Suprapubic skin (tissue), 4 donors: ENCODE measurements around the gene PPP1R14C. TPM values are rescaled to one million over a fixed set of nuclear protein-coding genes. Genes with fewer than 3 reads are reported as not detected.

Experiments used
- DNase-seq, 2 donors: peaks; one replicate each; pipeline ENCODE4 v3.0.0-alpha.2; 2019; ENCODE audit warnings: low spot score in 2 of 2
- H3K27ac ChIP-seq: fragments of 200-600 bp; sonication (generic); one replicate; pipeline ENCODE4 v1.5.1; 2019
- H3K27me3 ChIP-seq: fragments of 200-600 bp; sonication (generic); one replicate; pipeline ENCODE4 v1.5.1; 2019
- H3K36me3 ChIP-seq: fragments of 200-600 bp; sonication (generic); one replicate; pipeline ENCODE4 v1.5.1; 2019
- H3K4me1 ChIP-seq: fragments of 200-600 bp; sonication (generic); one replicate; pipeline ENCODE4 v1.5.1; 2019
- H3K4me3 ChIP-seq: fragments of 200-600 bp; sonication (generic); one replicate; pipeline ENCODE4 v1.5.1; 2019; ENCODE audit warnings: mild to moderate bottlenecking
- H3K9me3 ChIP-seq: fragments of 200-600 bp; sonication (generic); one replicate; pipeline ENCODE4 v1.5.1; 2019
- EP300 ChIP-seq: sonication (generic); formaldehyde crosslinking; IDR thresholded peaks from one replicate; pipeline ENCODE4 v1.6.1; 2017; ENCODE audit warnings: antibody characterized with exemption
- POLR2A ChIP-seq, 2 donors: fragments of 450-650 bp; IDR thresholded peaks; one replicate each; pipeline ENCODE4 v1.6.1; 2017; ENCODE audit warnings: antibody characterized with exemption in 2 of 2, mild to moderate bottlenecking in 2 of 2, moderate library complexity in 2 of 2
- POLR2AphosphoS5 ChIP-seq, 3 donors: sonication (generic); formaldehyde crosslinking; IDR thresholded peaks; one replicate each; pipeline ENCODE4 v1.6.1; 2017; ENCODE audit warnings: antibody characterized with exemption in 3 of 3
- WGBS: methylation state at CpG from one replicate; pipeline ENCODE4 v1.1.5; 2018; 5-methylcytosine and 5-hydroxymethylcytosine counted together
- total RNA-seq, 4 donors: library from RNA; depleted of rRNA; stranded (reverse); fragments of >200 nt; gene quantifications; one replicate each; pipeline ENCODE4 v1.1.0, GENCODE V29; 2016
- TF ChIP-seq, protein P1 (sequence below), 2 donors: fragments of 200-600 bp in 1 of 2; fragments of 450-650 bp in 1 of 2; sonication (generic) in 1 of 2; IDR thresholded peaks; one replicate each; pipeline ENCODE4 v1.5.1; 2016 to 2019; ENCODE audit warnings: antibody characterized with exemption in 2 of 2, mild to moderate bottlenecking in 1 of 2, moderate library complexity in 1 of 2

The PPP1R14C gene
- total RNA-seq, 4 donors from 2014 or later: 44.3 to 104 (median 88.8) TPM

DNA sequence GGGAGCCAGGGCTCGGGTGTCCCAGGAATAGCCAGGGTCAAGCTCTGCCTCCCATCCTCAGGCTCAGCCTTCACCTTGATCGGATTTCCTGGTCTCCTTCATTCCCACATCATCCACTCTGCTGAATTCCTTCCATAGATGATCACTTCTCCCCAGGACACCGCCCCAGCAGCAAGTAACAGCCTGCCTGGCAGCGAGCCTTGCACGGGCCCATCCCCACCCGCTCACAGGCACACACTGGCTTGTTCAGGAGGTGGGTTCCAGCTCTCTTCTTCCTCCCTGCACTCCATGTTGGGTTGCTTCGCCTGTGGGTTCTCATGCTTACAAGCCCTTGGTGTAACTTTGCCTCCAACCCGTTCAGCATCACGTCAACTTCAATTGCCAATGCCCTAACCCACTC, 113.0 kb downstream of the PPP1R14C start:
- TF ChIP-seq POLR2AphosphoS5 (IDR thresholded peaks at IDR 0.05) (no peak), EP300 (no peak), POLR2A (IDR thresholded peaks at IDR 0.05) (no peak)
- TF ChIP-seq, protein P1, sequence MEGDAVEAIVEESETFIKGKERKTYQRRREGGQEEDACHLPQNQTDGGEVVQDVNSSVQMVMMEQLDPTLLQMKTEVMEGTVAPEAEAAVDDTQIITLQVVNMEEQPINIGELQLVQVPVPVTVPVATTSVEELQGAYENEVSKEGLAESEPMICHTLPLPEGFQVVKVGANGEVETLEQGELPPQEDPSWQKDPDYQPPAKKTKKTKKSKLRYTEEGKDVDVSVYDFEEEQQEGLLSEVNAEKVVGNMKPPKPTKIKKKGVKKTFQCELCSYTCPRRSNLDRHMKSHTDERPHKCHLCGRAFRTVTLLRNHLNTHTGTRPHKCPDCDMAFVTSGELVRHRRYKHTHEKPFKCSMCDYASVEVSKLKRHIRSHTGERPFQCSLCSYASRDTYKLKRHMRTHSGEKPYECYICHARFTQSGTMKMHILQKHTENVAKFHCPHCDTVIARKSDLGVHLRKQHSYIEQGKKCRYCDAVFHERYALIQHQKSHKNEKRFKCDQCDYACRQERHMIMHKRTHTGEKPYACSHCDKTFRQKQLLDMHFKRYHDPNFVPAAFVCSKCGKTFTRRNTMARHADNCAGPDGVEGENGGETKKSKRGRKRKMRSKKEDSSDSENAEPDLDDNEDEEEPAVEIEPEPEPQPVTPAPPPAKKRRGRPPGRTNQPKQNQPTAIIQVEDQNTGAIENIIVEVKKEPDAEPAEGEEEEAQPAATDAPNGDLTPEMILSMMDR (IDR thresholded peaks at IDR 0.05): no peak
- WGBS: 63% methylated on average over 8 of the region's 9 CpGs
- no peak for DNase-seq
- peak overlapping the region; percentile 81 for H3K27ac ChIP-seq
- no peak overlapping the region for H3K4me3 ChIP-seq
- no peaks in the 10 kb centered on the region for H3K27me3 ChIP-seq
- peaks cover 55% of the 10 kb centered on the region for H3K4me1 ChIP-seq
- H3K36me3 ChIP-seq: no peaks in the 10 kb centered on the region
- H3K9me3 ChIP-seq: no peaks in the 10 kb centered on the region

DNA sequence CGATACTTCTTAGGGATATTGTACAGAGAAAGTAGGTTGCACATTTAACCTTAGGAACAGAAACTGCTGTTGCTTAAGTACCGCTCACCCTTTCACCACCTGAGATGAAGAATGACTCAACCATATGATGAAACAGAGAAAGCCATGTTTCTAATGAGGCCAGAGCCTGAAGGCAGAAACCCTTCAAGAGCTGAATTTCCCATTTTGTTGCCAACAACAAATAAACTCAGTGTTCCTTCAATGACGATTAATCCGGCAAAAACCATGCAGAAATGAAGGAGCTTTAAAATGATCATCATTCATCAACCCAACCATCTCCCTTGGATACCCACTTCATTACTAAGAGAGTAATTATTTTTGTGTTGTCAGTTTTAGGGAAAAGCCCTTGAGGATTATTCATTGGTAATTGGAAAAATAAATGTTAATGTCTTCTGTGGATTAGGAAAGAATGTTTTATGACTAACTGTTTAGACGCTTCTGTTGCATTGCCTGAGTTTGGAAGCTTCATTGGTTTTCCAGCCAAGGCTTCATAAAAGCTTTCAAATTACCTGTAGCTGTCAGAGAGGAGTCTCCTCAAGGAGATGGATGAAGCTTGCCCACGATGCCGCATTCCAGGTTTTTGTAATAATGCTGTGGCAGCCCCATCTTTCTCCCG, 113.9 kb downstream of the PPP1R14C start:
- no peak for DNase-seq
- Histone ChIP-seq H3K4me1 (peaks cover 47% of the 10 kb centered on the region), H3K4me3 (no peak overlapping the region), H3K9me3 (no peaks in the 10 kb centered on the region), H3K27ac (peak overlapping the region; percentile 81), H3K36me3 (no peaks in the 10 kb centered on the region), H3K27me3 (no peaks in the 10 kb centered on the region)
- TF ChIP-seq, protein P1 (IDR thresholded peaks at IDR 0.05): no peak
- TF ChIP-seq EP300 (no peak), POLR2AphosphoS5 (IDR thresholded peaks at IDR 0.05) (peak in 1 of 3 donors; percentile 26)
- 37% methylated on average over 8 of the region's 8 CpGs for WGBS

- Histone ChIP-seq H3K36me3 (no peaks in the 10 kb centered on the region), H3K4me3 (no peak overlapping the region), H3K9me3 (no peaks in the 10 kb centered on the region), H3K4me1 (peaks cover 37% of the 10 kb centered on the region), H3K27me3 (no peaks in the 10 kb centered on the region), H3K27ac (no peak overlapping the region)
- WGBS: over 99% methylated on average over 5 of the region's 5 CpGs
- no peak for DNase-seq
- TF ChIP-seq POLR2AphosphoS5 (IDR thresholded peaks at IDR 0.05): no peak
- TF ChIP-seq EP300: no peak
- TF ChIP-seq POLR2A (IDR thresholded peaks at IDR 0.05): no peak
- TF ChIP-seq, protein P1 (IDR thresholded peaks at IDR 0.05): no peak
These were observed 115.5 kb downstream of the PPP1R14C start for GRCh38 chr6:150258381-150258780.

GRCh38 chr6:150260931-150261330, 118.1 kb downstream of the PPP1R14C start:
- 87% methylated on average over 2 of the region's 2 CpGs for WGBS
- no peak overlapping the region for H3K27ac ChIP-seq

DNA sequence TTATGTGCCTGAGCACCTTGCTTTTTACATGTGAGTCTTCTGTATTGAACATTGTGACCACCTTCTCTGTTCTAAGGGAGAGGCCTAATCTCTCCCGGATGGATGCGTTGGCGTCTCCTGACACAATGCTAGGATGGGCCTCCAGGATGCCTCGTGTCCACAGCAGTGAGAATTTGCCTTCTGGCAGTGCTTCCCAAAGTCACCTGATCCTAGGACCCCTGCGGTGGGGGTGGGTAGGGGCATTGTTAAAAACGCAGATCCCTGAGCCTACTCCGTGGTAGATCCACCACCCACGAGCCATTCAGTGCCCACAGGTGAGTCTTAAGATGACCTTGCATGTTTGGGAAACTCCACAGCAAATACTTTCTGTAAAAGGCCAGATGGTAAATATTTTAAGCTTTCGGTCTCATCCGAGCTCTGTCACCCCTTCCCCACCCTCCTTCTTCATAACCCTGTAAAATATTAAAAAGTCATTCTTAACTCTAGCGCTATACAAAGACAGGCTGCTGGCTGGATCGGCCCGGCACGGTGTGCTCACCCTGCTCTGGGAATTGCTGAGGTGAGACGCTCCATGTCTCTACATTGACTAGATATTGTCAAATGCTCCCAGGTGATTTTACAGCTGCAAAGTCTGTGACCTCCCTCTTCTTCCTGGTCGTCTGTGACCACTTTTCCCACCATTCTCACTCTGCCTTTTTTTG, 119.3 kb downstream of the PPP1R14C start:
- 90% methylated on average over 16 of the region's 16 CpGs for WGBS
- Histone ChIP-seq H3K9me3 (no peaks in the 10 kb centered on the region), H3K36me3 (no peaks in the 10 kb centered on the region), H3K27me3 (no peaks in the 10 kb centered on the region), H3K27ac (no peak overlapping the region), H3K4me3 (no peak overlapping the region), H3K4me1 (peaks cover 16% of the 10 kb centered on the region)
- TF ChIP-seq POLR2AphosphoS5 (IDR thresholded peaks at IDR 0.05) (no peak), EP300 (no peak), POLR2A (IDR thresholded peaks at IDR 0.05) (no peak)
- TF ChIP-seq, protein P1 (IDR thresholded peaks at IDR 0.05): no peak
- DNase-seq: no peak

More at GRCh38 chr6:150260931-150261330, 118.1 kb downstream of the PPP1R14C start:
- Histone ChIP-seq H3K9me3 (no peaks in the 10 kb centered on the region), H3K36me3 (no peaks in the 10 kb centered on the region), H3K27me3 (no peaks in the 10 kb centered on the region), H3K4me1 (peaks cover 15% of the 10 kb centered on the region), H3K4me3 (no peak overlapping the region)
- no peak for DNase-seq
- no peak for TF ChIP-seq POLR2A (IDR thresholded peaks at IDR 0.05)
- no peak for TF ChIP-seq POLR2AphosphoS5 (IDR thresholded peaks at IDR 0.05)
- no peak for TF ChIP-seq EP300
- TF ChIP-seq, protein P1 (IDR thresholded peaks at IDR 0.05): no peak
